Subcutaneous adipose tissue (tissue), 4 donors: ENCODE results near the gene USP15. TPM values are rescaled to one million over a fixed set of nuclear protein-coding genes. Genes with fewer than 3 reads are reported as not detected.

Source experiments
- CTCF ChIP-seq: fragments of 450-650 bp; IDR thresholded peaks from one replicate; pipeline ENCODE4 v1.5.1; 2016; ENCODE audit warnings: low read depth, mild to moderate bottlenecking, control low read depth, antibody characterized with exemption, moderate library complexity
- total RNA-seq, 4 donors: library from RNA; depleted of rRNA; stranded (reverse); fragments of >200 nt; gene quantifications; one replicate each; pipeline ENCODE4 v1.1.0, GENCODE V29; 2016

The USP15 gene
- total RNA-seq, 4 donors from 2014 or later: 88.5 to 288 (median 158) TPM

- no peak for TF ChIP-seq CTCF
Observed at GRCh38 chr12:62400135-62400534, 139.9 kb downstream of the USP15 start.

- no peak for TF ChIP-seq CTCF
Observed at GRCh38 chr12:62401631-62402030, 141.4 kb downstream of the USP15 start.

- TF ChIP-seq CTCF: no peak
Observed at GRCh38 chr12:62403031-62403430, 142.8 kb downstream of the USP15 start.

GRCh38 chr12:62407587-62407986, 147.4 kb downstream of the USP15 start:
- TF ChIP-seq CTCF: no peak

- no peak for TF ChIP-seq CTCF
Observed at GRCh38 chr12:62409068-62409467, 148.9 kb downstream of the USP15 start.

GRCh38 chr12:62414180-62414579, 154.0 kb downstream of the USP15 start:
- TF ChIP-seq CTCF: no peak

- TF ChIP-seq CTCF: no peak
Observed at GRCh38 chr12:62426089-62426488, 165.9 kb downstream of the USP15 start.
